Measurements from ENCODE around the gene FLT3LG.

The FLT3LG gene

DNA sequence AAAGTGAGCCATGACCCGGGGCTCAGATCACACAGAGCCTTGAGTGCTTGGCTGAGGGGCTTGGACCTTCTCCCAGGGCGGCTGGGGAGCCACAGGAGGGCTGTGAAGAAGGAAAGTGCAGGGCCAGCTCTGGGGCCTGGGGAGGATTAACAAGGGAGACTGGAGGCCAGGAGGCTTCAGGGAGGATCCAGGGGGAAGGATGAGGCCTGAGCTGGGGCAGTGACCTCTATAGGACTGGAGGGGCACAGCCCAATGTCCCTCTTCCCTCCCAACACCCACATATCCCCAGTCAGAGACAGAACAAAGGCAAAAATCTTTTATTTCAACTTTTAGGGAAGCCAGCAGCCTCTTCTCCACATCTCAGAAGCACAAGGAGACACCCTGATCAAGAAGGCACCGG lies 28.0 kb upstream of the FLT3LG start:
- TF ChIP-seq EZH2 (optimal IDR thresholded peaks at IDR 0.05; ENCODE audit: low read depth, low read length) (no peak), EZH2phosphoT487 (IDR thresholded peaks at IDR 0.05; ENCODE audit: low read length) (no peak)
- TF ChIP-seq, protein P1, sequence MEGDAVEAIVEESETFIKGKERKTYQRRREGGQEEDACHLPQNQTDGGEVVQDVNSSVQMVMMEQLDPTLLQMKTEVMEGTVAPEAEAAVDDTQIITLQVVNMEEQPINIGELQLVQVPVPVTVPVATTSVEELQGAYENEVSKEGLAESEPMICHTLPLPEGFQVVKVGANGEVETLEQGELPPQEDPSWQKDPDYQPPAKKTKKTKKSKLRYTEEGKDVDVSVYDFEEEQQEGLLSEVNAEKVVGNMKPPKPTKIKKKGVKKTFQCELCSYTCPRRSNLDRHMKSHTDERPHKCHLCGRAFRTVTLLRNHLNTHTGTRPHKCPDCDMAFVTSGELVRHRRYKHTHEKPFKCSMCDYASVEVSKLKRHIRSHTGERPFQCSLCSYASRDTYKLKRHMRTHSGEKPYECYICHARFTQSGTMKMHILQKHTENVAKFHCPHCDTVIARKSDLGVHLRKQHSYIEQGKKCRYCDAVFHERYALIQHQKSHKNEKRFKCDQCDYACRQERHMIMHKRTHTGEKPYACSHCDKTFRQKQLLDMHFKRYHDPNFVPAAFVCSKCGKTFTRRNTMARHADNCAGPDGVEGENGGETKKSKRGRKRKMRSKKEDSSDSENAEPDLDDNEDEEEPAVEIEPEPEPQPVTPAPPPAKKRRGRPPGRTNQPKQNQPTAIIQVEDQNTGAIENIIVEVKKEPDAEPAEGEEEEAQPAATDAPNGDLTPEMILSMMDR (IDR thresholded peaks at IDR 0.05; ENCODE audit: low read length) = no peak
- no peak overlapping the region for H3K4me3 ChIP-seq (ENCODE audit: low read length)
- no peaks in the 10 kb centered on the region for H3K9me3 ChIP-seq (replicated peaks; ENCODE audit: insufficient read depth, low read length)
- H3F3A ChIP-seq (ENCODE audit: insufficient read depth, low read length) = peaks cover 6% of the 10 kb centered on the region; the same call in 1 of the 2 replicates
- H3K4me2 ChIP-seq (ENCODE audit: low read depth, low read length) = no peak overlapping the region
- no peaks in the 10 kb centered on the region for H3K36me3 ChIP-seq (replicated peaks; ENCODE audit: insufficient read depth, low read length)
- H3K9ac ChIP-seq (ENCODE audit: low read length) = no peak overlapping the region
- peaks cover 14% of the 10 kb centered on the region for H3K79me2 ChIP-seq (ENCODE audit: low read length)
- no peaks in the 10 kb centered on the region for H3K9me2 ChIP-seq (replicated peaks; ENCODE audit: insufficient read depth, low read length)
- DNase-seq = no peak
- H2AFZ ChIP-seq (ENCODE audit: low read length) = no peak overlapping the region
- H3K27me3 ChIP-seq (replicated peaks; ENCODE audit: insufficient read depth, low read length) = peaks cover 11% of the 10 kb centered on the region
- peaks cover 5% of the 10 kb centered on the region; the same call in 1 of the 2 replicates for H3K4me1 ChIP-seq (ENCODE audit: low read length)
- H4K20me1 ChIP-seq (ENCODE audit: insufficient read depth, low read length) = no peaks in the 10 kb centered on the region
- H3K27ac ChIP-seq (ENCODE audit: low read length) = no peak overlapping the region

DNA sequence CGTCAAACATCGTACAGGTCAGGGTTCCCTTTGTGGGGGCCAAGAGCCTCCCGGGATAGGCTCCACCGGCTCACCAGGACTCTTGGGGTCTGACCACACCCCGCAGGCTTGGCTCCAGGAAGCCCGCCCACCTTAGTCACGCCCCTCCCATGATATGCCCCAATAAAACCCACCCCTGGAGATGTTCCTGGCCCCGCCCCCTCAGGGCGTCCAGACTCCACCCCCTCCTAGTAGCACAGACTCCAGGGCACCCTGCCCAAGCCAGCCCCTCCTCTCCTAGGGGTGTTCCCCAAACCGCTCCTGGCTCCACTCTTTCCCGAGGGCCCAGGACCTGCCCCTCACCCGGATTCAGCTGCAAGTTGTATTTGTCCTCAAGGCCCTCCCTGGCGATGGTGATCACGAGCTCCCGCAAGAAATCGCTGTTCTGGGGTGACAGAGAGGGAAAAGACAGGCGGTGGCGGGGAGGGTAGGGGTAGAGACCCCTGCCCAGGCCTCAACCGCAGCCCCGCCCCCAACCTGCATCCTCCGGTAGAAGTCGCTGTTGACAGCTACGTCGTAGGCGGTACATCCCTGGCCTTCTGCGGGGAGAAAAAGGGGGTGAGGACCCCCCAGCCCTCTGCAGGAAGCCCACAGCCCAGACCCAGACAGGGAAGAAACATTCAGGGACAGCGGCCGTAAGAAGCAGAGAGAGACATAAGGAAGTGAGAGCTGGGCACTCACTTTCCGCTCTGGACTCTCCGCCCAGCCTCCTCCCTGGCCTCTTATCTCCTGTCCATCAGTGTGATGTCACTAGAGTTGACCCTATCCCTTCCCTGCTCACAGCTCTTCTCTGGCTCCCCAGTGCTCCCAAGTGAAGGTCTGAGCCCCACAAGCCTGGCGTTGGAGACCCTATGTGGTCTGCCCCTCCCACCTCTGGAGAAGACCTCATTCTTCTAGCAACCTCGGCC lies 26.3 kb upstream of the FLT3LG start:
- Histone ChIP-seq H3K4me3 (ENCODE audit: low read length) (no peak overlapping the region), H3K27ac (ENCODE audit: low read length) (no peak overlapping the region), H3K79me2 (ENCODE audit: low read length) (peaks cover 20% of the 10 kb centered on the region), H3K4me1 (ENCODE audit: low read length) (peaks cover 5% of the 10 kb centered on the region; the same call in 1 of the 2 replicates), H4K20me1 (ENCODE audit: insufficient read depth, low read length) (no peaks in the 10 kb centered on the region), H3K9me2 (replicated peaks; ENCODE audit: insufficient read depth, low read length) (no peaks in the 10 kb centered on the region), H3F3A (ENCODE audit: insufficient read depth, low read length) (peaks cover 14% of the 10 kb centered on the region), H3K9me3 (replicated peaks; ENCODE audit: insufficient read depth, low read length) (no peaks in the 10 kb centered on the region), H2AFZ (ENCODE audit: low read length) (no peak overlapping the region), H3K36me3 (replicated peaks; ENCODE audit: insufficient read depth, low read length) (no peaks in the 10 kb centered on the region), H3K9ac (ENCODE audit: low read length) (no peak overlapping the region), H3K4me2 (ENCODE audit: low read depth, low read length) (no peak overlapping the region), H3K27me3 (replicated peaks; ENCODE audit: insufficient read depth, low read length) (no peaks in the 10 kb centered on the region)
- TF ChIP-seq, protein P1 (IDR thresholded peaks at IDR 0.05; ENCODE audit: low read length) = no peak
- TF ChIP-seq EZH2phosphoT487 (IDR thresholded peaks at IDR 0.05; ENCODE audit: low read length) (no peak), EZH2 (optimal IDR thresholded peaks at IDR 0.05; ENCODE audit: low read depth, low read length) (no peak)
- DNase-seq = no peak

DNA sequence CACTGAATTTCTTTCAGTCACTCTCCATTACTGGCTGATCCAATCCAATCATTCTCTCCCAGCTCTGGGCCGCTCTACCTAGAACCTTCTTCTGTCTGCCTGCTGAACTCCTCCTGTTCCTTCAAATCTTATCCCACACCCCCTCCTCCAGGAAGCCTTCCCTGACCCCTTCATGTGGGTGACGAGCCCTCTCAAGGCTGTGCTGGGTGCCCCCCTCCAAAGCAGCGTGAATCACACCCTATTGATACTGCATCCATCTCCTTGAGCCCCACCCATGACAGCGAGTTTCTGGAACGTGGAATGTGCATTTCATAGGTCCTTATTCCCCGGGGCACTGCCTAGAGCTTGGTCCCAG lies 25.6 kb upstream of the FLT3LG start:
- Histone ChIP-seq H3K79me2 (ENCODE audit: low read length) (peaks cover 20% of the 10 kb centered on the region), H4K20me1 (ENCODE audit: insufficient read depth, low read length) (no peaks in the 10 kb centered on the region), H3K4me1 (ENCODE audit: low read length) (peaks cover 5% of the 10 kb centered on the region; the same call in 1 of the 2 replicates), H3K4me2 (ENCODE audit: low read depth, low read length) (no peak overlapping the region), H3K4me3 (ENCODE audit: low read length) (no peak overlapping the region), H3K27me3 (replicated peaks; ENCODE audit: insufficient read depth, low read length) (no peaks in the 10 kb centered on the region), H3F3A (ENCODE audit: insufficient read depth, low read length) (peaks cover 19% of the 10 kb centered on the region), H3K9ac (ENCODE audit: low read length) (no peak overlapping the region), H3K9me2 (replicated peaks; ENCODE audit: insufficient read depth, low read length) (no peaks in the 10 kb centered on the region), H3K27ac (ENCODE audit: low read length) (no peak overlapping the region), H3K36me3 (replicated peaks; ENCODE audit: insufficient read depth, low read length) (no peaks in the 10 kb centered on the region), H3K9me3 (replicated peaks; ENCODE audit: insufficient read depth, low read length) (no peaks in the 10 kb centered on the region), H2AFZ (ENCODE audit: low read length) (no peak overlapping the region)
- no peak for DNase-seq
- TF ChIP-seq EZH2 (optimal IDR thresholded peaks at IDR 0.05; ENCODE audit: low read depth, low read length) (no peak), EZH2phosphoT487 (IDR thresholded peaks at IDR 0.05; ENCODE audit: low read length) (no peak)
- TF ChIP-seq, protein P1 (IDR thresholded peaks at IDR 0.05; ENCODE audit: low read length) = no peak
